ENCODE data around the gene METAP2.

GRCh38 chr12:95520816-95521215 is 46.9 kb downstream of the METAP2 start:
- TF ChIP-seq PAX5 (IDR thresholded peaks at IDR 0.05; ENCODE audit: insufficient read depth, low read length, severe bottlenecking) (no peak), POLR2AphosphoS5 (IDR thresholded peaks at IDR 0.05; ENCODE audit: low read depth, low read length) (no peak), TAF1 (IDR thresholded peaks at IDR 0.05; ENCODE audit: low read depth, low read length) (no peak), SPI1 (IDR thresholded peaks at IDR 0.05; ENCODE audit: low read depth, low read length) (no peak), POU2F2 (IDR thresholded peaks at IDR 0.05; ENCODE audit: low read depth, low read length) (no peak), POLR2A (IDR thresholded peaks at IDR 0.05; ENCODE audit: low read depth, low read length) (no peak)

Data from GM12891 (cell line).